Sigmoid colon (tissue), 4 donors: ENCODE measurements around the gene PEAK1.

Experiments
- CTCF ChIP-seq, 4 experiments: fragments of 450-650 bp in 3 of 4; fragments of 200-600 bp in 1 of 4; IDR thresholded peaks; one replicate each; pipeline ENCODE4 v1.5.1; 2016 to 2019; ENCODE audit warnings: antibody characterized with exemption in 4 of 4, mild to moderate bottlenecking in 3 of 4, moderate library complexity in 2 of 4
- EP300 ChIP-seq, 4 donors: sonication (generic); formaldehyde crosslinking; IDR thresholded peaks; one replicate each; pipeline ENCODE4 v1.6.1; 2017; ENCODE audit warnings: antibody characterized with exemption in 4 of 4

GRCh38 chr15:77107531-77108355 lies 312.2 kb downstream of the PEAK1 start:
- TF ChIP-seq CTCF (IDR thresholded peaks at IDR 0.05) (peak; percentile 7 to 49 (median 32)), EP300 (IDR thresholded peaks at IDR 0.05) (no peak)
